HCT116 (cell line): Measurements from ENCODE around the gene OTULINL. TPM values are rescaled to one million over a fixed set of nuclear protein-coding genes. Genes with fewer than 3 reads are reported as not detected.

Experiments used
- ATAC-seq: fragments of 200-7000 bp; cut with Tn5 transposase; 2 replicates; pipeline ENCODE4 v1.9.1; 2020; ENCODE audit warnings: mild to moderate bottlenecking, moderate library complexity
- BruUV-seq: library from RNA; stranded (reverse); fragments of 400-500 nt; replicated peaks from 2 replicates; lab custom pipeline; 2021; lab: Mats Ljungman, UMichigan
- CTCF ChIA-PET: fragments of 300-600 bp; sonication (Branson Sonifier 250); formaldehyde crosslinking; loops from one replicate; lab custom pipeline; 2021; ENCODE audit warnings: antibody characterized with exemption; lab: Charles Lee
- POLR2A ChIA-PET: fragments of 300-600, 350-600 bp; sonication (Branson Sonifier 250); formaldehyde crosslinking; loops from one replicate; lab custom pipeline; 2021; ENCODE audit warnings: antibody characterized with exemption; lab: Charles Lee
- RAD21 ChIA-PET, 2 experiments: fragments of 300-600 bp; sonication (Branson Sonifier 250); formaldehyde crosslinking; loops; one replicate each; lab custom pipeline; 2023; ENCODE audit warnings: low total read pairs in 2 of 2; ENCODE audit not compliant: uncharacterized antibody in 2 of 2, unreplicated experiment in 2 of 2, low non-redundant PET in 1 of 2; lab: Charles Lee
- DNase-seq: peaks from one replicate; pipeline ENCODE4 v3.0.0-alpha.2; 2010; ENCODE audit warnings: low read depth, low spot score
- H2AFZ ChIP-seq: fragments of 200-600 bp; shearing (Covaris generic), sonication (generic); 2 replicates; pipeline ENCODE4 v1.6.1; 2017; ENCODE audit warnings: low read depth, mixed run types, mixed read lengths, antibody characterized with exemption, low read length; ENCODE audit not compliant: poor library complexity, severe bottlenecking
- H3K27ac ChIP-seq: 2 replicates; pipeline ENCODE4 v1.5.1; 2012; ENCODE audit warnings: low read depth, low read length
- H3K27me3 ChIP-seq: fragments of 200-600 bp; sonication (generic); 2 replicates; pipeline ENCODE4 v1.6.1; 2016; ENCODE audit warnings: mixed run types, low read length, mixed read lengths; ENCODE audit not compliant: insufficient read depth
- H3K36me3 ChIP-seq, 2 experiments: fragments of 200-500 bp in 1 of 2; fragments of 200-600 bp in 1 of 2; sonication (Bioruptor generic) in 1 of 2; sonication (generic) in 1 of 2; 2 replicates each; pipeline versions ENCODE4 v1.5.1 to v1.6.1; 2014 to 2016; ENCODE audit warnings: low read length in 2 of 2, inconsistent platforms in 1 of 2, mixed read lengths in 1 of 2, mixed run types in 1 of 2; ENCODE audit not compliant: insufficient read depth in 2 of 2, control insufficient read depth in 1 of 2
- H3K4me1 ChIP-seq, 2 experiments: fragments of 200-600 bp in 1 of 2; sonication (generic) in 1 of 2; 2 replicates each; pipeline versions ENCODE4 v1.5.1 to v1.6.1; 2012 to 2017; ENCODE audit warnings: low read length in 2 of 2, inconsistent platforms in 1 of 2, mild to moderate bottlenecking in 1 of 2, mixed read lengths in 1 of 2, mixed run types in 1 of 2, moderate library complexity in 1 of 2; ENCODE audit not compliant: insufficient read depth in 2 of 2, control insufficient read depth in 1 of 2
- H3K4me2 ChIP-seq: fragments of 200-600 bp; sonication (generic); 2 replicates; pipeline ENCODE4 v1.6.1; 2017; ENCODE audit warnings: mixed run types, low read length, mixed read lengths
- H3K4me3 ChIP-seq, 2 experiments: fragments of 200-600 bp in 1 of 2; sonication (generic) in 1 of 2; replicated peaks in 1 of 2; 2 replicates each; pipeline ENCODE4 v1.5.1; 2011 to 2016; ENCODE audit warnings: low read length in 2 of 2, control low read depth in 1 of 2, low read depth in 1 of 2, mild to moderate bottlenecking in 1 of 2, mixed read lengths in 1 of 2, mixed run types in 1 of 2
- H3K79me2 ChIP-seq: fragments of 200-600 bp; sonication (generic); 2 replicates; pipeline ENCODE4 v1.6.1; 2017; ENCODE audit warnings: mild to moderate bottlenecking, mixed run types, low read length, moderate library complexity, mixed read lengths; ENCODE audit not compliant: insufficient read depth
- H3K9ac ChIP-seq: fragments of 200-600 bp; sonication (generic); 2 replicates; pipeline ENCODE4 v1.6.1; 2016; ENCODE audit warnings: low read length, mixed read lengths
- H3K9me2 ChIP-seq: fragments of 200-600 bp; sonication (generic), shearing (Covaris generic); 2 replicates; pipeline ENCODE4 v1.6.1; 2017; ENCODE audit warnings: mixed run types, mild to moderate bottlenecking, moderate library complexity; ENCODE audit not compliant: insufficient read depth
- H3K9me3 ChIP-seq, 2 experiments: fragments of 200-500 bp in 1 of 2; fragments of 200-600 bp in 1 of 2; sonication (Bioruptor generic) in 1 of 2; sonication (generic) in 1 of 2; 2 replicates each; pipeline ENCODE4 v1.6.1; 2014 to 2017; ENCODE audit warnings: low read length in 2 of 2, mixed read lengths in 2 of 2, inconsistent platforms in 1 of 2, low read depth in 1 of 2, mild to moderate bottlenecking in 1 of 2, mixed run types in 1 of 2, moderate library complexity in 1 of 2; ENCODE audit not compliant: control insufficient read depth in 1 of 2, insufficient read depth in 1 of 2
- H4K20me1 ChIP-seq: fragments of 200-600 bp; sonication (generic), shearing (Covaris generic); 2 replicates; pipeline ENCODE4 v1.6.1; 2017; ENCODE audit warnings: mixed run types, mild to moderate bottlenecking, moderate library complexity; ENCODE audit not compliant: insufficient read depth
- CBX3 ChIP-seq: IDR thresholded peaks from 2 replicates; pipeline ENCODE4 v1.6.1; 2012; ENCODE audit warnings: low read depth
- CEBPB ChIP-seq: IDR thresholded peaks from 2 replicates; pipeline ENCODE4 v1.6.1; 2012; ENCODE audit warnings: low read depth
- ELF1 ChIP-seq: IDR thresholded peaks from 2 replicates; pipeline ENCODE4 v1.6.1; 2012; ENCODE audit warnings: low read depth, borderline replicate concordance
- EZH2 ChIP-seq: fragments of 200-600 bp; sonication (generic); IDR thresholded peaks from 2 replicates; pipeline ENCODE4 v1.6.1; 2017; ENCODE audit warnings: antibody characterized with exemption, mixed run types
- FOSL1 ChIP-seq: IDR thresholded peaks from 2 replicates; pipeline ENCODE4 v1.6.1; 2012; ENCODE audit warnings: low read depth
- JUND ChIP-seq: IDR thresholded peaks from 2 replicates; pipeline ENCODE4 v1.6.1; 2012
- POLR2A ChIP-seq: IDR thresholded peaks from 2 replicates; pipeline ENCODE4 v1.7.0; 2011; ENCODE audit warnings: borderline replicate concordance; ENCODE audit not compliant: insufficient read depth, insufficient read length; ENCODE audit errors: extremely low read depth
- POLR2AphosphoS5 ChIP-seq: IDR thresholded peaks from 2 replicates; pipeline ENCODE4 v1.6.1; 2011; ENCODE audit warnings: mild to moderate bottlenecking, low read depth, low read length, moderate library complexity
- SP1 ChIP-seq: IDR thresholded peaks from 2 replicates; pipeline ENCODE4 v1.6.1; 2012; ENCODE audit warnings: low read depth
- SRF ChIP-seq: IDR thresholded peaks from 2 replicates; pipeline ENCODE4 v1.6.1; 2012; ENCODE audit warnings: low read depth
- TCF7L2 ChIP-seq: IDR thresholded peaks from 2 replicates; pipeline ENCODE4 v1.7.0; 2011; ENCODE audit warnings: borderline replicate concordance, inconsistent platforms; ENCODE audit not compliant: insufficient read depth, insufficient read length; ENCODE audit errors: extremely low read depth
- YY1 ChIP-seq: IDR thresholded peaks from 2 replicates; pipeline ENCODE4 v1.6.1; 2011; ENCODE audit warnings: low read length, low read depth, moderate library complexity, mild to moderate bottlenecking; ENCODE audit not compliant: insufficient replicate concordance; ENCODE audit errors: extremely low read depth
- ZFX ChIP-seq: fragments of 450-650 bp; IDR thresholded peaks from 2 replicates; pipeline ENCODE4 v1.6.1; 2017
- ZNF274 ChIP-seq: fragments of 200-500 bp; sonication (Bioruptor generic); IDR thresholded peaks from 2 replicates; pipeline ENCODE4 v1.6.1; 2014; ENCODE audit warnings: mild to moderate bottlenecking, low read depth, low read length, inconsistent platforms
- intact Hi-C: fragments of 100-400 bp; cut with micrococcal nuclease; formaldehyde crosslinking; loops from 2 replicates; pipeline ENCODE4 v1.10.0; 2022
- total RNA-seq: library from RNA; stranded (reverse); gene quantifications from one replicate; pipeline ENCODE4 v1.2.1, GENCODE V29; 2021; ENCODE audit not compliant: unreplicated experiment
- TF ChIP-seq, protein P1 (sequence below): IDR thresholded peaks from 2 replicates; pipeline ENCODE4 v1.6.1; 2012
- TF ChIP-seq, protein P2 (sequence below): IDR thresholded peaks from 2 replicates; pipeline ENCODE4 v1.6.1; 2011; ENCODE audit warnings: mild to moderate bottlenecking, low read length, moderate library complexity; ENCODE audit not compliant: insufficient replicate concordance; ENCODE audit errors: extremely low read depth
- TF ChIP-seq, protein P3 (sequence below), 3 experiments: fragments of 200-600 bp in 1 of 3; sonication (generic) in 1 of 3; IDR thresholded peaks in 2 of 3; conservative IDR thresholded peaks in 1 of 3; 2 replicates each; pipeline ENCODE4 v1.5.1; 2012 to 2017; ENCODE audit warnings: low read depth in 2 of 3, low read length in 2 of 3, antibody characterized with exemption in 1 of 3, borderline replicate concordance in 1 of 3, control low read depth in 1 of 3, mild to moderate bottlenecking in 1 of 3, mixed read lengths in 1 of 3, mixed run types in 1 of 3, moderate library complexity in 1 of 3; ENCODE audit not compliant: insufficient read depth in 1 of 3
- TF ChIP-seq, protein P4 (sequence below): IDR thresholded peaks from 2 replicates; pipeline ENCODE4 v1.6.1; 2012; ENCODE audit warnings: low read depth

OTULINL gene
- total RNA-seq, 1 experiment from 2014 or later = 8.8 TPM

DNA sequence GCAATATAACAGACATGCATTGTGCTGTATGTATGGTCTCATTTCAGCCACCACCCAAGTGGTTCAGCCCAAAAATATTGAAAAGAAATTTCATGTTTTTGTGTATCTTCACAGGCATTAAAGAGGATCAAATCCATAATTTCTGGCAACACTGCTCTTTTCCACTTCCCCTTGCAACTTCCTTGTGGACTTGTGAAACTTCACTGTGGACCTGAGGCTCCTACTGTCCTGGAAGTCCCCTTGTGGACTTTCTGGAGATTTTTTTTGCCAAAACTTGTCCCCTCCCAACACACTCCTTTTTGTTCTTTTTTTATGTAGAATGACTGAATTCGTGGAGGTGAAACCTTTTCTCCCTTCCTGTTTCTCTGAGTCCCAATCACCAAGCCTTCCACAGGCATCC is 14.3 kb downstream of the OTULINL start:
- no peak overlapping the region for H3K4me3 ChIP-seq
- H3K9me3 ChIP-seq = no peaks in the 10 kb centered on the region
- H2AFZ ChIP-seq = no peak overlapping the region
- no peaks in the 10 kb centered on the region for H3K27me3 ChIP-seq
- CTCF ChIA-PET = no interaction called here
- no peak overlapping the region for H3K9ac ChIP-seq
- H4K20me1 ChIP-seq = no peaks in the 10 kb centered on the region
- no peaks in the 10 kb centered on the region for H3K79me2 ChIP-seq
- POLR2A ChIA-PET = no interaction called here
- no TSS peak for BruUV-seq
- no peak overlapping the region for H3K27ac ChIP-seq
- H3K9me2 ChIP-seq = no peaks in the 10 kb centered on the region
- H3K4me1 ChIP-seq = no peaks in the 10 kb centered on the region
- ATAC-seq (no peak), DNase-seq (no peak)
- H3K36me3 ChIP-seq = no peaks in the 10 kb centered on the region
- H3K4me2 ChIP-seq = no peak overlapping the region
- RAD21 ChIA-PET = no interaction called here
- TF ChIP-seq POLR2A (no peak), SRF (no peak), CBX3 (no peak), JUND (no peak), SP1 (no peak), POLR2AphosphoS5 (no peak), YY1 (no peak), CEBPB (no peak), FOSL1 (no peak), ZFX (no peak), ZNF274 (no peak), TCF7L2 (no peak), ELF1 (no peak), EZH2 (no peak)
- TF ChIP-seq, protein P1, sequence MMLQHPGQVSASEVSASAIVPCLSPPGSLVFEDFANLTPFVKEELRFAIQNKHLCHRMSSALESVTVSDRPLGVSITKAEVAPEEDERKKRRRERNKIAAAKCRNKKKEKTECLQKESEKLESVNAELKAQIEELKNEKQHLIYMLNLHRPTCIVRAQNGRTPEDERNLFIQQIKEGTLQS = no peak
- TF ChIP-seq, protein P2, sequence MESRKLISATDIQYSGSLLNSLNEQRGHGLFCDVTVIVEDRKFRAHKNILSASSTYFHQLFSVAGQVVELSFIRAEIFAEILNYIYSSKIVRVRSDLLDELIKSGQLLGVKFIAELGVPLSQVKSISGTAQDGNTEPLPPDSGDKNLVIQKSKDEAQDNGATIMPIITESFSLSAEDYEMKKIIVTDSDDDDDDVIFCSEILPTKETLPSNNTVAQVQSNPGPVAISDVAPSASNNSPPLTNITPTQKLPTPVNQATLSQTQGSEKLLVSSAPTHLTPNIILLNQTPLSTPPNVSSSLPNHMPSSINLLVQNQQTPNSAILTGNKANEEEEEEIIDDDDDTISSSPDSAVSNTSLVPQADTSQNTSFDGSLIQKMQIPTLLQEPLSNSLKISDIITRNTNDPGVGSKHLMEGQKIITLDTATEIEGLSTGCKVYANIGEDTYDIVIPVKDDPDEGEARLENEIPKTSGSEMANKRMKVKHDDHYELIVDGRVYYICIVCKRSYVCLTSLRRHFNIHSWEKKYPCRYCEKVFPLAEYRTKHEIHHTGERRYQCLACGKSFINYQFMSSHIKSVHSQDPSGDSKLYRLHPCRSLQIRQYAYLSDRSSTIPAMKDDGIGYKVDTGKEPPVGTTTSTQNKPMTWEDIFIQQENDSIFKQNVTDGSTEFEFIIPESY = no peak
- TF ChIP-seq, protein P3, sequence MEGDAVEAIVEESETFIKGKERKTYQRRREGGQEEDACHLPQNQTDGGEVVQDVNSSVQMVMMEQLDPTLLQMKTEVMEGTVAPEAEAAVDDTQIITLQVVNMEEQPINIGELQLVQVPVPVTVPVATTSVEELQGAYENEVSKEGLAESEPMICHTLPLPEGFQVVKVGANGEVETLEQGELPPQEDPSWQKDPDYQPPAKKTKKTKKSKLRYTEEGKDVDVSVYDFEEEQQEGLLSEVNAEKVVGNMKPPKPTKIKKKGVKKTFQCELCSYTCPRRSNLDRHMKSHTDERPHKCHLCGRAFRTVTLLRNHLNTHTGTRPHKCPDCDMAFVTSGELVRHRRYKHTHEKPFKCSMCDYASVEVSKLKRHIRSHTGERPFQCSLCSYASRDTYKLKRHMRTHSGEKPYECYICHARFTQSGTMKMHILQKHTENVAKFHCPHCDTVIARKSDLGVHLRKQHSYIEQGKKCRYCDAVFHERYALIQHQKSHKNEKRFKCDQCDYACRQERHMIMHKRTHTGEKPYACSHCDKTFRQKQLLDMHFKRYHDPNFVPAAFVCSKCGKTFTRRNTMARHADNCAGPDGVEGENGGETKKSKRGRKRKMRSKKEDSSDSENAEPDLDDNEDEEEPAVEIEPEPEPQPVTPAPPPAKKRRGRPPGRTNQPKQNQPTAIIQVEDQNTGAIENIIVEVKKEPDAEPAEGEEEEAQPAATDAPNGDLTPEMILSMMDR (IDR thresholded peaks at IDR 0.05 in 2 of 3, conservative IDR thresholded peaks at IDR 0.05 in 1 of 3; ENCODE audit: borderline replicate concordance in 1 of 3, insufficient read depth in 1 of 3, low read depth in 2 of 3, low read length in 2 of 3) = no peak
- TF ChIP-seq, protein P4, sequence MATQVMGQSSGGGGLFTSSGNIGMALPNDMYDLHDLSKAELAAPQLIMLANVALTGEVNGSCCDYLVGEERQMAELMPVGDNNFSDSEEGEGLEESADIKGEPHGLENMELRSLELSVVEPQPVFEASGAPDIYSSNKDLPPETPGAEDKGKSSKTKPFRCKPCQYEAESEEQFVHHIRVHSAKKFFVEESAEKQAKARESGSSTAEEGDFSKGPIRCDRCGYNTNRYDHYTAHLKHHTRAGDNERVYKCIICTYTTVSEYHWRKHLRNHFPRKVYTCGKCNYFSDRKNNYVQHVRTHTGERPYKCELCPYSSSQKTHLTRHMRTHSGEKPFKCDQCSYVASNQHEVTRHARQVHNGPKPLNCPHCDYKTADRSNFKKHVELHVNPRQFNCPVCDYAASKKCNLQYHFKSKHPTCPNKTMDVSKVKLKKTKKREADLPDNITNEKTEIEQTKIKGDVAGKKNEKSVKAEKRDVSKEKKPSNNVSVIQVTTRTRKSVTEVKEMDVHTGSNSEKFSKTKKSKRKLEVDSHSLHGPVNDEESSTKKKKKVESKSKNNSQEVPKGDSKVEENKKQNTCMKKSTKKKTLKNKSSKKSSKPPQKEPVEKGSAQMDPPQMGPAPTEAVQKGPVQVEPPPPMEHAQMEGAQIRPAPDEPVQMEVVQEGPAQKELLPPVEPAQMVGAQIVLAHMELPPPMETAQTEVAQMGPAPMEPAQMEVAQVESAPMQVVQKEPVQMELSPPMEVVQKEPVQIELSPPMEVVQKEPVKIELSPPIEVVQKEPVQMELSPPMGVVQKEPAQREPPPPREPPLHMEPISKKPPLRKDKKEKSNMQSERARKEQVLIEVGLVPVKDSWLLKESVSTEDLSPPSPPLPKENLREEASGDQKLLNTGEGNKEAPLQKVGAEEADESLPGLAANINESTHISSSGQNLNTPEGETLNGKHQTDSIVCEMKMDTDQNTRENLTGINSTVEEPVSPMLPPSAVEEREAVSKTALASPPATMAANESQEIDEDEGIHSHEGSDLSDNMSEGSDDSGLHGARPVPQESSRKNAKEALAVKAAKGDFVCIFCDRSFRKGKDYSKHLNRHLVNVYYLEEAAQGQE = no peak
- intact Hi-C loops = no loop called here
